ENCODE data around the gene MAP4K4.
A peak's percentile ranks its signal among the peaks of the same experiment; 100 is the strongest.

Gene MAP4K4

GRCh38 chr2:101753720-101754490 lies 56.4 kb downstream of the MAP4K4 start:
- TF ChIP-seq, protein P1, sequence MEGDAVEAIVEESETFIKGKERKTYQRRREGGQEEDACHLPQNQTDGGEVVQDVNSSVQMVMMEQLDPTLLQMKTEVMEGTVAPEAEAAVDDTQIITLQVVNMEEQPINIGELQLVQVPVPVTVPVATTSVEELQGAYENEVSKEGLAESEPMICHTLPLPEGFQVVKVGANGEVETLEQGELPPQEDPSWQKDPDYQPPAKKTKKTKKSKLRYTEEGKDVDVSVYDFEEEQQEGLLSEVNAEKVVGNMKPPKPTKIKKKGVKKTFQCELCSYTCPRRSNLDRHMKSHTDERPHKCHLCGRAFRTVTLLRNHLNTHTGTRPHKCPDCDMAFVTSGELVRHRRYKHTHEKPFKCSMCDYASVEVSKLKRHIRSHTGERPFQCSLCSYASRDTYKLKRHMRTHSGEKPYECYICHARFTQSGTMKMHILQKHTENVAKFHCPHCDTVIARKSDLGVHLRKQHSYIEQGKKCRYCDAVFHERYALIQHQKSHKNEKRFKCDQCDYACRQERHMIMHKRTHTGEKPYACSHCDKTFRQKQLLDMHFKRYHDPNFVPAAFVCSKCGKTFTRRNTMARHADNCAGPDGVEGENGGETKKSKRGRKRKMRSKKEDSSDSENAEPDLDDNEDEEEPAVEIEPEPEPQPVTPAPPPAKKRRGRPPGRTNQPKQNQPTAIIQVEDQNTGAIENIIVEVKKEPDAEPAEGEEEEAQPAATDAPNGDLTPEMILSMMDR (conservative IDR thresholded peaks at IDR 0.05): no peak
- TF ChIP-seq ZFX (IDR thresholded peaks at IDR 0.05): no peak
- peak overlapping the region; percentile 55 for H3K27ac ChIP-seq

- TF ChIP-seq ZFX (IDR thresholded peaks at IDR 0.05): no peak
- TF ChIP-seq, protein P1 (conservative IDR thresholded peaks at IDR 0.05): no peak
- peak overlapping the region; percentile 55 for H3K27ac ChIP-seq
Measured at GRCh38 chr2:101754618-101755017, 57.1 kb downstream of the MAP4K4 start.

DNA sequence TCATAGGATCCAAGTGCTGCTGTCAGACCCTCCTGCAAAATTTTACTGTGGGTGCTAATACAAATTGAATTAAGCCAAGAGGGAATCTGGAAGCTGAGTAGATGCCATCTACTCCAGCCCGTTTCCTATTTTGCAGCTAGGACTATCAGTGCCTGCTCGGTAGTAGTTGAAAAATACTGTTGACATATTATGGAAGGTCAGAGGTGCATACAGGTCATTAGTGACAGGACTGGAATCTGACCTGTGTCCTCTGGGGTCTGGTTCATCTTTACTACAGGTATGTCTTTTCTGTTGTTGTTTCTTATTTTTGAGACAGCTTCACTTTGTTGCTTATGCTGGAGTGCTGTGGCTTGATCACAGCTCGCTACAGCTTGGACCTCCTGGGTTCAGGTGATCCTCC lies 58.8 kb downstream of the MAP4K4 start:
- H3K27ac ChIP-seq: no peak overlapping the region
- TF ChIP-seq ZFX (IDR thresholded peaks at IDR 0.05): no peak
- TF ChIP-seq, protein P1 (conservative IDR thresholded peaks at IDR 0.05): no peak

DNA sequence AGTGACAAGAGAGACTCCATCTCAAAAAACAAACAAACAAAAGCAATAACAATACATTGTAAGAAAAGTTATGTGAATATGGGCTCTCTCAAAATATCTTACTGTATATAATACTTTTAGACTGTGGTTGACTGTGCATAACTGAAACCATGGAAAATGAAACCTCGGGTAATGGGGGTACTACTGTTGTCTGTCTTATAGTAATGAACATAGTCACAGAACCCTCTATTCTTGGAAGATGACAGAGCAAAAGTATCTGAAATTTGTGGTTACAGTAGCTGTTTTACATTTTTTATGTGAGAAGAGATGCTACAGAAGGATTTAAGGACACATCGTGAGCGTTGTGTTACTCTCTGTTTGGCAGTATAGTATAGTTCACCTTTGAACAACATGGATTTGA lies 60.5 kb downstream of the MAP4K4 start:
- no peak for TF ChIP-seq ZFX (IDR thresholded peaks at IDR 0.05)
- TF ChIP-seq, protein P1 (conservative IDR thresholded peaks at IDR 0.05): no peak
- H3K27ac ChIP-seq: no peak overlapping the region

- H3K27ac ChIP-seq: no peak overlapping the region
Measured at GRCh38 chr2:101759162-101759561, 61.7 kb downstream of the MAP4K4 start.

DNA sequence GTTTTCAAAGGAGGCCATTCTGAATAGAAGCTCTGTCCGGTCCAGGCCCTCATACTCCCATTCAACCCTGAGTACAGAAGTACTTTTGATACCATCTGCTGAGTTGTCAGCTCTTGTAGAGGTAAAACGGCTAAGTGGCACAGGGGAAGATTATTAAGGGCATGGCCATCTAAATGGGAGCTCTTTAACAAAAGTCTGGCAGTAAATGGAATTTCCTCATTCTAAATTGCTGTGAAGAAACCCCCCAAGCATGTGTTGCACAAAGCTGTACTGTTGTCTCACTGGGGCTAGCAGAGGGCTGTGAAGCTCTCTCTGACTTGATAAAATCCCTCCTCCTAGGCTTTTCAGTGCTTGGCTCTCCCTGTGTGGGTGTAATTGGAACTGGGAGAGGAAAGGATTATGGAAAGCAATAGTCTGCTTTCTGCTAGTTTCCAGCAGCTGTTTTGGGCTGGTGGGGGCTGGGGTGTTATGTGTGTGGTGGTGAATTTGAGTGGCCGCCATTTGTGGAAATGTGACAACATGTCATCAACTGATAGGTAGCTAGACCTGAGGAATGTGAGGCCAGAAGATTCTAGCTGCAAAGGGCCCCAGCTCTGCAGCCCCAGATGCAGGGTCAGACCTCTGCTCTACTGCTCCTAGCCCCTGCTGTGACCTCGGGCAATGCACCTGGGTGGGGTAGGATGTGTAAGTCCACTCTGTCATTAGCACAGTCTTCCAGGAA lies 65.1 kb downstream of the MAP4K4 start:
- H3K27ac ChIP-seq: no peak overlapping the region
- TF ChIP-seq, protein P1 (conservative IDR thresholded peaks at IDR 0.05): no peak
- TF ChIP-seq ZFX (IDR thresholded peaks at IDR 0.05): no peak

More at GRCh38 chr2:101759162-101759561, 61.7 kb downstream of the MAP4K4 start:
- no peak for TF ChIP-seq ZFX (IDR thresholded peaks at IDR 0.05)
- TF ChIP-seq, protein P1 (conservative IDR thresholded peaks at IDR 0.05): no peak

Measured in C4-2B (cell line).